Suppressor macrophage (primary cell): ENCODE results near the gene UPF1.

Experiments
- DNase-seq, 4 experiments: peaks; one replicate each; pipeline ENCODE4 v3.0.0-alpha.2; 2020 to 2022

Gene UPF1

GRCh38 chr19:18876865-18877264, 45.1 kb downstream of the UPF1 start:
- DNase-seq = no peak

- DNase-seq = no peak
These were observed 46.5 kb downstream of the UPF1 start for GRCh38 chr19:18878058-18878797.

GRCh38 chr19:18878858-18879578, 47.3 kb downstream of the UPF1 start:
- DNase-seq = no peak

- no peak for DNase-seq
These were observed 48.0 kb downstream of the UPF1 start for GRCh38 chr19:18879579-18880373.

- DNase-seq = no peak
These were observed 49.7 kb downstream of the UPF1 start for GRCh38 chr19:18881491-18881890.

GRCh38 chr19:18883526-18884304, 52.0 kb downstream of the UPF1 start:
- no peak for DNase-seq

- DNase-seq = no peak
These were observed 55.2 kb downstream of the UPF1 start for GRCh38 chr19:18886972-18887371.

- DNase-seq = no peak
These were observed 58.4 kb downstream of the UPF1 start for GRCh38 chr19:18889949-18890745.

GRCh38 chr19:18893587-18894253, 62.0 kb downstream of the UPF1 start:
- DNase-seq = no peak

- no peak for DNase-seq
These were observed 62.7 kb downstream of the UPF1 start for GRCh38 chr19:18894254-18895037.

- peak; percentile 42 to 81 (median 65) for DNase-seq
These were observed 63.5 kb downstream of the UPF1 start for GRCh38 chr19:18895038-18895823.

- peak in 2 of 4 experiments; percentile 23 to 56 for DNase-seq
These were observed 64.1 kb downstream of the UPF1 start, which contains the start of gene CERS1 for GRCh38 chr19:18895824-18896341. Gene CERS1 (minus strand): TSS chr19:18896158. CDS start chr19:18896072, 86 bp downstream.

GRCh38 chr19:18896421-18896841, 64.7 kb downstream of the UPF1 start:
- DNase-seq = peak in 2 of 4 experiments; percentile 18 to 41

GRCh38 chr19:18897094-18898029, 65.6 kb downstream of the UPF1 start:
- DNase-seq = no peak

- DNase-seq = no peak
These were observed 66.4 kb downstream of the UPF1 start for GRCh38 chr19:18898081-18898606.

- no peak for DNase-seq
These were observed 67.0 kb downstream of the UPF1 start for GRCh38 chr19:18898607-18899408.
